ENCODE results near the gene DNASE2.

The DNASE2 gene

GRCh38 chr19:12886969-12887747, 5.9 kb upstream of the DNASE2 start, which contains the start of gene KLF1:
Gene KLF1 (minus strand): TSS chr19:12887201. CDS start chr19:12887140, 61 bp downstream.
- no peak for DNase-seq (ENCODE audit: low spot score)

GRCh38 chr19:12886651-12886968, 5.4 kb upstream of the DNASE2 start:
- no peak for DNase-seq (ENCODE audit: low spot score)

GRCh38 chr19:12885749-12886650, 4.8 kb upstream of the DNASE2 start:
- no peak for DNase-seq (ENCODE audit: low spot score)

GRCh38 chr19:12884926-12885748, 3.9 kb upstream of the DNASE2 start:
- peak; percentile 66 for DNase-seq (ENCODE audit: low spot score)

GRCh38 chr19:12884627-12884925, 3.3 kb upstream of the DNASE2 start:
- DNase-seq (ENCODE audit: low spot score), result no peak

- no peak for DNase-seq (ENCODE audit: low spot score)
Measured at GRCh38 chr19:12884202-12884601, 3.0 kb upstream of the DNASE2 start.

- DNase-seq (ENCODE audit: low spot score), result no peak
Measured at GRCh38 chr19:12882589-12882988, 1.3 kb upstream of the DNASE2 start.

GRCh38 chr19:12880551-12881171, 588 bp downstream of the DNASE2 start:
- DNase-seq (ENCODE audit: low spot score), result peak; percentile 50

GRCh38 chr19:12875086-12875485, 6.2 kb downstream of the DNASE2 start:
- no peak for DNase-seq (ENCODE audit: low spot score)

- no peak for DNase-seq (ENCODE audit: low spot score)
Measured at GRCh38 chr19:12873891-12874745, 7.1 kb downstream of the DNASE2 start.

GRCh38 chr19:12872941-12873890, 8.0 kb downstream of the DNASE2 start:
- peak; percentile 56 for DNase-seq (ENCODE audit: low spot score)

GRCh38 chr19:12872255-12872654, 9.0 kb downstream of the DNASE2 start:
- DNase-seq (ENCODE audit: low spot score), result no peak

- no peak for DNase-seq (ENCODE audit: low spot score)
Measured at GRCh38 chr19:12871681-12872080, 9.6 kb downstream of the DNASE2 start.

- peak; percentile 52 for DNase-seq (ENCODE audit: low spot score)
Measured at GRCh38 chr19:12868540-12869112, 12.6 kb downstream of the DNASE2 start.

GRCh38 chr19:12867120-12868099, 13.8 kb downstream of the DNASE2 start:
- peak; percentile 87 for DNase-seq (ENCODE audit: low spot score)

GRCh38 chr19:12866416-12867119, 14.7 kb downstream of the DNASE2 start:
- no peak for DNase-seq (ENCODE audit: low spot score)

GRCh38 chr19:12865746-12866415, 15.4 kb downstream of the DNASE2 start:
- DNase-seq (ENCODE audit: low spot score), result no peak

All from hepatic stellate cell (primary cell).